Spinal cord (tissue), 10 donors: ENCODE data around the gene SH3BP4. TPM values are rescaled to one million over a fixed set of nuclear protein-coding genes. Genes with fewer than 3 reads are reported as not detected.
A peak's percentile ranks its signal among the peaks of the same experiment; 100 is the strongest.

Experiments used
- DNase-seq, 6 donors: peaks; one replicate each; pipeline versions ENCODE4 v3.0.0 to v3.0.0-alpha.2; 2013 to 2015; ENCODE audit warnings: low spot score in 6 of 6, low read depth in 4 of 6
- H3K27ac ChIP-seq: one replicate; pipeline ENCODE4 v1.5.1; 2013; ENCODE audit warnings: low read depth, low read length, control low read depth
- H3K27me3 ChIP-seq: one replicate; pipeline ENCODE4 v1.6.1; 2013; ENCODE audit warnings: low read length; ENCODE audit not compliant: control insufficient read depth, insufficient read depth
- H3K36me3 ChIP-seq: one replicate; pipeline ENCODE4 v1.6.1; 2013; ENCODE audit warnings: low read length; ENCODE audit not compliant: control insufficient read depth, insufficient read depth
- H3K4me1 ChIP-seq: one replicate; pipeline ENCODE4 v1.6.1; 2013; ENCODE audit warnings: low read length; ENCODE audit not compliant: control insufficient read depth, insufficient read depth
- H3K4me3 ChIP-seq: one replicate; pipeline ENCODE4 v1.5.1; 2013; ENCODE audit warnings: low read depth, low read length, control low read depth
- H3K9me3 ChIP-seq: one replicate; pipeline ENCODE4 v1.6.1; 2013; ENCODE audit warnings: low read length; ENCODE audit not compliant: control insufficient read depth, insufficient read depth
- WGBS: methylation state at CpG from one replicate; pipeline ENCODE4 v1.1.5; 2013; ENCODE audit warnings: missing lambda C conversion rate; ENCODE audit not compliant: insufficient coverage; 5-methylcytosine and 5-hydroxymethylcytosine counted together
- polyA plus RNA-seq, 2 donors: library from polyadenylated mRNA; unstranded; fragments of 120-200 nt; gene quantifications; one replicate each; pipeline ENCODE4 v1.2.1, GENCODE V29; 2013; ENCODE audit not compliant: insufficient read length in 2 of 2
- total RNA-seq, 2 donors: library from RNA; depleted of rRNA in 1 of 2; stranded (reverse); fragments of 120-200 nt in 1 of 2; fragments of >200 nt in 1 of 2; gene quantifications; one replicate each; pipeline versions ENCODE4 v1.2.3 to v1.2.4, GENCODE V29; 2013 to 2014
- donor health status: healthy.

SH3BP4 gene
- total and polyA plus RNA-seq, 4 donors: 13.9 to 29.6 (median 27.0) TPM

DNA sequence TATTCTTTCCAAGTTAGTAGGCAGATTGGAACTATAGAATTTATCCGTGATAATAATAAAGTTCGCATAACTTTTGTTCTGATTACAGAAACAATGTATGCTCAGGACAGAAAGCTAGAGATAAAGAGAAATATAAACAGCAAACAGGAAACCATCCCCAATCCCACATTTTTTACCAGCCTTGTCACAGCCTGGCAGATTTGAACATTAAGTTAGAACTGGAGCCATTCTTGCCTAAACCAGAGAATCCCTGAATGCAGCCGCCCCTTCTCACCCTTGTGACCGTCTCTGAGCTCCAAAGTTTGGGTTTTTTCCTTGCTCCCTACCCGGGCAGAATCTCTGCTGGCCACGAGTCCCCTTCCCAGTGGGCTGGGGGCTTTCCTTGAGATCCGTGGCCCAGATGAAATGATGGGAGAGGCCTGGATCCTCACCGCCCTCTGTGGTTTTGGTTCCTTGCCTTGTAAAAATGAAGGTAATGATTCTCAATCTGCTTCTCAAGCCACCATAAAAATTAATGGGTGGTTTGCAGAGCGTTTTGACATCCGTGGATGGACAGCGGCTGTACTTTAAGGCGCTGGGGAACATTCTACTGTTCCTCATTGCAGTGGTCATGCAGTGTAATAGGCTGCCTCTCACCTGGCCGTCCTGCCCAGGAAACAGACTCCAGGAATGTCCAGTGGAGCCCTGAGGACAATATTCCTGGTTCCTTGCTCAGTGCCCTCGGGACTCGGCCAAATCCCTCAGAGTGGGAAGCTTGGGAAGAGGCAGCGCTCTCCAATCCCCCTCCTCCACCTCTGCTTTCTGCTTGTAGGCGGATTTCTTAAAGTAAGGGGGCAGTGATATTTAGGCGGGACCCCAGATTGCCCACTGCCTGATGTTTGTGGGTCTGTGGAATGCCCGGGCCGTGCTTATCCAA lies 1.6 kb downstream of the SH3BP4 start:
- Histone ChIP-seq H3K27ac (peak overlapping the region; percentile 67), H3K4me1 (peaks cover 55% of the 10 kb centered on the region)
- DNase-seq: peak in 2 of 6 donors; percentile 40 to 52

DNA sequence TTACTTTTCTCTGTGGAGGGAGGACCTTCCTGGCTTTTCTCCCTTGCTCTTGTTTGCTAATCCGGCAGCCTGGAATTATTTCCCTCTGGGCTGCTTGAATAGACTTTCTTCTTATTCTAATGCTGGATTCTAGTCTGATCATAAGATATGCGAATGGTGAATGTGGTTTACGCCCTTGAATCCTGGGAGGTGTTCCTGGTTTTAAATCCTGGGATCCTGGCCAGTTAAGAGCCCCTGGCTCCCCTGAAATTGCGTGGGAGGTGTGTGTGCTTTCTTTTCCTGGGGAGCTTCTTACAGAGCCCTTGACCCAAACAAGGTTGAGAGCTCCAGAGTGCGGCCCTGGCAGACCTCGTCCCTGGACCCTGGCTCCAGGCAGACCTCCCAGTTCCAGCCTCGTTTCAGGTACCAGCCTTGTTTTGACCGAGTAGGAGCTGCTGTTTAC lies 2.8 kb downstream of the SH3BP4 start:
- Histone ChIP-seq H3K27ac (peak overlapping the region; percentile 26), H3K27me3 (peaks cover 2% of the 10 kb centered on the region), H3K4me1 (peaks cover 62% of the 10 kb centered on the region), H3K4me3 (peak overlapping the region; percentile 4), H3K36me3 (peaks cover 2% of the 10 kb centered on the region), H3K9me3 (no peaks in the 10 kb centered on the region)
- peak in 2 of 6 donors; percentile 34 to 65 for DNase-seq
- 28% methylated on average over 6 of the region's 8 CpGs for WGBS

More for the DNA sequence above, 1.6 kb downstream of the SH3BP4 start:
- WGBS: 19% methylated on average over 9 of the region's 20 CpGs
- peaks cover 2% of the 10 kb centered on the region for H3K27me3 ChIP-seq
- peaks cover 2% of the 10 kb centered on the region for H3K36me3 ChIP-seq
- H3K4me3 ChIP-seq: peak overlapping the region; percentile 69
- H3K9me3 ChIP-seq: no peaks in the 10 kb centered on the region

DNA sequence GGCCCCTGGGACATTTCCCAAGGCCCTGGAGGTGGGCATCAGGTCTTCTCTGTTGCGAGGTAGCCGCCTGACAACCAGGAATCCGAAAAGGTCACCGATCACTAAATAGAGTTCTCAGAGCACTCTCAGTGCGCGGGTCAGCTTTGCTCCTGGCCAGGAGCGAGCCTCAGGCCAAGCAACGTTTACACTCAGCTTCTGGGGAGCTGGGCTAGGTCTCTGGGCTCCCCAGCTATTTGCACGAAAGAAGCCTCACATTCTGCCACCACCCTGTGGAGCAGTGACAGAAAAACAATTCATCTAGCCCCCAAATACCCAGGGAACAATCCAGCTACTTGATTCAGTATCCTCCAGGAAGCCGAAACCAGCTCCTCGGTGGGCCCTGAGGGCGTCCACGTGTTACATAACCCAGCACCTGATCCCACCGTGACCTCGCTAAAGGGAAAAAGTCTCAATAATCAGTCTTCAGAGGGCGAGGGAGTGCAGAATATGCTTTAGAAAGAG lies 3.3 kb downstream of the SH3BP4 start:
- Histone ChIP-seq H3K9me3 (no peaks in the 10 kb centered on the region), H3K27ac (peak overlapping the region; percentile 33), H3K4me3 (peak overlapping the region; percentile 4), H3K4me1 (peaks cover 62% of the 10 kb centered on the region), H3K36me3 (peaks cover 2% of the 10 kb centered on the region), H3K27me3 (peaks cover 2% of the 10 kb centered on the region)
- 39% methylated on average over 15 of the region's 16 CpGs for WGBS
- DNase-seq: peak in 2 of 6 donors; percentile 11 to 81

DNA sequence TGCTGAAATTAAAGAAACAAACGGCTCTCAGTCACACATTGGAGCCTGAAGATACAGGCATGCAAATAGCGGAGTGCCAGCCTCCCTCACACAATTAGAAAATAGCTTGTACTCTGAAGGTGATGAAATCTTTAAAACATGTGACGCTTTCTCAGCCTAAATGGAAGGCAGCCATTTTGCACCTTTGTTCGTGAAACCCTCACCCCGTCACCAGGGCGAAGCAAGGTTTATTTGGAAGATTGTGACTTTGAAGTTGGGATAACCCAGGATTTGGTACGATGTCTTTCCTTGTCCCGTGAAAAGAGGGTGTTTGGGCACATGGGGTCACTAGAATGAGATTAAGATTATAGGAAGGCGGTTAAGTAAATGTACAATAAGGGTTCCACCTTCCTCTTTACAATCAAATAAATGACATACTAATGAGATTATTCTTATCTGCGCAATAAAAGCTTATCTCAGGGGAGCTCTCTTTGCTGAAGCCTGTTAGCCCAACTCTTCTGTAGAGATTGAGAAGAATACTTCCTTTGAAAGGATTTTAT lies 4.2 kb downstream of the SH3BP4 start:
- WGBS: 0% methylated on average over 1 of the region's 10 CpGs
- peak in 1 of 6 donors; percentile 77 for DNase-seq
- Histone ChIP-seq H3K27ac (no peak overlapping the region), H3K4me3 (no peak overlapping the region), H3K27me3 (no peaks in the 10 kb centered on the region), H3K9me3 (no peaks in the 10 kb centered on the region), H3K36me3 (no peaks in the 10 kb centered on the region), H3K4me1 (peaks cover 53% of the 10 kb centered on the region)

DNA sequence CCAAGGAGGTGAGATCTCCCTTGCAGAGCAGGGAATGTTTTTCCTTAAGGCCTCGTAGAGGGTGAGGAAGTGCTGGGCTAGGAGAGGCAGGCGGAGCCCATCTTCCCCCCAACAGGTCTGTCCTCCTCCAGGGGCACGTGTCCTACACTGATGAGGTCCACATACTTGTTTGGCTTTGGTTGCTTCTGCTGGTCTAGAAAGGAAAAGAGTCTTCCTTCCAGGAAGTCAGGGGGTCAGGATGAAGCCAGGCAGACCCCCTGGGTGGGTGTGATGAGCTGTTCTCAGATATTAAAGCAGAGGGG lies 6.0 kb downstream of the SH3BP4 start:
- H3K27ac ChIP-seq: no peak overlapping the region
- H3K27me3 ChIP-seq: no peaks in the 10 kb centered on the region
- no peaks in the 10 kb centered on the region for H3K9me3 ChIP-seq
- no peak for DNase-seq
- H3K4me3 ChIP-seq: no peak overlapping the region
- WGBS: no CpG with 5 or more reads among the region's 3 CpGs
- no peaks in the 10 kb centered on the region for H3K36me3 ChIP-seq
- peaks cover 49% of the 10 kb centered on the region for H3K4me1 ChIP-seq

DNA sequence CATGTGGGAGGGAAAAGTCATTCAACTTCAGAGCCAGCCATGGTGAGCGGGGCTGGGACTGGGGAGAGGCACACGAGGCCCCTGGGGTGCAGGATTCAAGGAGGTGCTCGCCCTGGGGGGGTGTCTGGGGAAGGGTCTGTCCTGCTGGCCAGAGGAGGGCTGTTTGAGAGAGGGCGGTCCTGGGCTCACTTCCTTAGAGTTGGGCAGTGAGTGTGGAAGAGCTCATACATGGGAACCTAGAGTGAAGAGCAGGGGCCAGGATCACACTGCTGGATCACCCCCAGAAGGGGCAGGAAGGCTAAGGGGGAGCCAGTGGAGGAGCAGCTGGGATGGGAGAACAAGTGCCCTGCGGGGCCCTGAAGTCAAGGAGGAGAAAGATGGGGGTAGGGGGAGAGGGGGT lies 6.5 kb downstream of the SH3BP4 start:
- no peak overlapping the region for H3K27ac ChIP-seq
- 78% methylated on average over 5 of the region's 5 CpGs for WGBS

DNA sequence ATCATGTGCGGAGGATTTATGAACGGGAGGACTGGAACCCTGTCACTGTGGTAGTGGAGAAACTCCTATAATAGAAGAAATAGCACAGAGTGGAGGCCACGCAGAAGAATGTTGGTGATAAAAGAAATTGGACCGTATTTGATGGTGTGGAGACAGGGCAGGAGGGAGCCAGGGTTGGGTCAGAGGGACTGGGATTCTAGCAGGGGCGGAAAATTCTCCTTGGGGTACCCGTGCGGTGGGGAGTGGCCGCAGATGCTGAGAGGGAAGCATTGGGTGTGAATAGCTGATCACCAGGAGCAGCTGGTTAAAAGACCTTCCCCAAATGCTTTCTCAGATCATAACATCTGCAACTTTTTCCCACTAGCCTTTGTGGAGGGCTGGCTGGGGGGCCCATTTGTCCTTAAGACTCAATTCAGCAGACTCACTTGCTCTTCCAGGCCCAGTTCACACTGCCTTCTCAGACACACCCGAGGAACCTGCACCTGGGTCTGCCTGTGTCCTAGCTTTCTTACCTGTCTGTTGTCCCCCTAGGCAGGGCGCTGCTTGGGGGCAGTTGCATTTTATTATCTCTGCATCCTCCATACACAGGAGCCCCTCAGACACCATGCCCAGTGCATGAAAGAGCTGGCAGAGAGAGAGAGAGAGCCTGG lies 7.1 kb downstream of the SH3BP4 start:
- no peak overlapping the region for H3K4me3 ChIP-seq
- no peaks in the 10 kb centered on the region for H3K27me3 ChIP-seq
- 70% methylated on average over 8 of the region's 10 CpGs for WGBS
- no peaks in the 10 kb centered on the region for H3K9me3 ChIP-seq
- DNase-seq: no peak
- peaks cover 45% of the 10 kb centered on the region for H3K4me1 ChIP-seq
- no peaks in the 10 kb centered on the region for H3K36me3 ChIP-seq
- H3K27ac ChIP-seq: no peak overlapping the region

More for the DNA sequence above, 6.5 kb downstream of the SH3BP4 start:
- no peaks in the 10 kb centered on the region for H3K9me3 ChIP-seq
- H3K36me3 ChIP-seq: no peaks in the 10 kb centered on the region
- H3K27me3 ChIP-seq: no peaks in the 10 kb centered on the region
- no peak overlapping the region for H3K4me3 ChIP-seq
- no peak for DNase-seq
- peaks cover 47% of the 10 kb centered on the region for H3K4me1 ChIP-seq

DNA sequence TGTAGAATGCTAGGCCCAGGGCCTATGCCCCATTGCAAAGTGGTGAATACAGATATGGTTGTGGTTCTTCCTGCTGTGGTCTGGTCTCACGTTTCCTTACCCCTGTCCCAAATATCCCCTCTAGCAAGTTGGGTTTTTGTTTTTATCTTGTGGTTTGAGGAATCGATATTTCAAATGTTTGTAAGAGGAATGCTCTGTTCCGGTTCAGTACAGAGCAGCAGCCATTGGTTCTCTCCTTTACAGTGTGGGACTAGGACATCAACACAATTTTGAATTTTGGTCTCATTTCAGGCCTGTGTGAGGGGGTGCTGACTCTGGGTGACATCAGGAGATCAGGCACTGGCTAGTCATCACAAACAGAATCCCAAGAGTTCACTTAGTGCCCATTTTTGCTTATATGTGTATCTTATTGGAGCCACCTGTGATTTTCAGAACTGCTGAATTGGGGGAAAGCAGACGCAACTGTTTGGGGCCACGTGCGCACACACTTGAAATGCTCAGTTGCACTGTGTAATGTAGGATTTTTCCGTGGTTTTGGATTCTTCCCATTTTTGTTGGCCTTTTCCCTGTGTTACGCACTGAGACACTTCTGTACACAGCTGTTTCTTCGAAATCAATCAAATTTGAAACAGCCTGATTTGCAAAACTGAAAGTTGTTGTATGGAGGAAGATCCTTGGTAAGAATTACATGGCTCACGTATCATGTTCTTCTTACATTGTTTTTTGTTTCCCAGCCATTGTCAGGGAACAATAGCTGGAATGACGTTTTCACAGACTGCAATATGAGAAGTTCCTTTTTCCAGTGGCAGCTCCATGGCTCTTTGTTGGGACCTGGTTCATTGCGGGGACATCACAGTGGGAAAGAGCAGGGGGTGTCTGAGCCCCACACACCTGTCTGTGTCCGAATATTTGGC lies 8.6 kb downstream of the SH3BP4 start:
- H3K27ac ChIP-seq: peak overlapping the region; percentile 19
- H3K4me1 ChIP-seq: peaks cover 42% of the 10 kb centered on the region
- DNase-seq: no peak
- WGBS: 66% methylated on average over 9 of the region's 13 CpGs
- no peaks in the 10 kb centered on the region for H3K36me3 ChIP-seq
- H3K27me3 ChIP-seq: no peaks in the 10 kb centered on the region
- no peak overlapping the region for H3K4me3 ChIP-seq
- no peaks in the 10 kb centered on the region for H3K9me3 ChIP-seq

DNA sequence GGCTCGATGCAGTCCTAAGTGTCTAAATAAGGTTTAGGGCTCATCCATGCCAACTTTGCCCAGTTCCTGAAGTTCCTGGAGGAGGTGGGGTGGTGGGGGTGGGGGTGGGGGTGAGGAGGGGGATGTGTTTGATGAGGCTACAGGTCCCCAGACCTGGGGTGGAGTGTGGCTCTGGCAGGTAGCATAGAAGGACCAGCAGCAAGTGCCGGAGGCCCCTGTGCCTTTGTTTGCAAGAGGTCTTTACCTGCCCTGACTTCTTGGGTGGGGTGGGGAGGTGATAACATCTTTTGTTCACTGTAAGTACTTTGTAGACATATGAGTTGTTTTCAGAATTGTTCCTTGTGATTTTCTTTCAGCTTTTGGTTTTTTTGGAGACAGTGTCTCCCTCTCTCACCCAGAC lies 10.0 kb downstream of the SH3BP4 start:
- Histone ChIP-seq H3K4me3 (no peak overlapping the region), H3K9me3 (no peaks in the 10 kb centered on the region), H3K36me3 (no peaks in the 10 kb centered on the region), H3K4me1 (peaks cover 37% of the 10 kb centered on the region), H3K27ac (no peak overlapping the region), H3K27me3 (no peaks in the 10 kb centered on the region)
- 100% methylated on average over 2 of the region's 2 CpGs for WGBS
- no peak for DNase-seq
